ENCODE measurements around the gene HMGN4. TPM values are rescaled to one million over a fixed set of nuclear protein-coding genes. Genes with fewer than 3 reads are reported as not detected.

The HMGN4 gene
- total and polyA plus RNA-seq, 2 of the 8 experiments (the other 6 are each of a cell fraction or from before 2014, with no cell fraction given): 23.4 to 66.4 TPM

- Histone ChIP-seq H3K9ac (replicated peaks in 1 of 4; ENCODE audit: extremely low read depth in 1 of 4, low read depth in 3 of 4, low read length in 3 of 4) (no peak overlapping the region), H2BK5ac (ENCODE audit: low read depth, low read length) (no peak overlapping the region), H3K79me1 (ENCODE audit: low read depth, low read length) (no peaks in the 10 kb centered on the region; the same call in none of the 2 replicates), H3K4ac (replicated peaks; ENCODE audit: insufficient read length, low read depth, low read length) (no peak overlapping the region), H3K23ac (ENCODE audit: insufficient read length) (no peak overlapping the region), H2BK20ac (ENCODE audit: low read length) (no peak overlapping the region), H3K18ac (ENCODE audit: extremely low read depth, low read length) (no peak overlapping the region), H4K5ac (ENCODE audit: insufficient read length, low read depth, low read length) (no peak overlapping the region), H2AK5ac (ENCODE audit: low read depth, low read length) (no peak overlapping the region), H3K56ac (replicated peaks; ENCODE audit: insufficient read length, low read depth, low read length) (no peak overlapping the region), H3K79me2 (ENCODE audit: control insufficient read depth in 1 of 2, insufficient read depth in 2 of 2, low read length in 2 of 2) (peaks cover 0 to 25% of the 10 kb centered on the region in 2 experiments; a peak in 2 of 4 replicates), H3K27me3 (replicated peaks in 1 of 4; ENCODE audit: control insufficient read depth in 3 of 4, extremely low read depth in 1 of 4, insufficient read depth in 3 of 4, low read length in 3 of 4) (no peaks in the 10 kb centered on the region), H3K14ac (ENCODE audit: insufficient read length) (no peak overlapping the region), H3K4me2 (ENCODE audit: insufficient read depth in 1 of 2, low read depth in 2 of 2, low read length in 2 of 2) (no peak overlapping the region), H2BK120ac (replicated peaks; ENCODE audit: low read depth, low read length) (no peak overlapping the region), H4K8ac (ENCODE audit: extremely low read depth, insufficient read depth, low read length) (no peak overlapping the region), H2BK15ac (ENCODE audit: low read length) (no peak overlapping the region), H2BK12ac (ENCODE audit: low read depth, low read length) (no peak overlapping the region), H3K27ac (ENCODE audit: low read depth, low read length) (no peak overlapping the region), H3K23me2 (ENCODE audit: low read depth, low read length) (peaks cover 10% of the 10 kb centered on the region; the same call in 1 of the 2 replicates), H4K91ac (replicated peaks; ENCODE audit: insufficient read length, low read length) (no peak overlapping the region), H3K9me3 (ENCODE audit: insufficient read depth in 2 of 2, low read depth in 1 of 2, low read length in 1 of 2) (no peaks in the 10 kb centered on the region), H3K4me3 (ENCODE audit: extremely low read depth in 1 of 4, insufficient read depth in 2 of 4, low read depth in 3 of 4, low read length in 4 of 4) (no peak overlapping the region), H3K4me1 (replicated peaks in 1 of 4; ENCODE audit: control insufficient read depth in 3 of 4, insufficient read depth in 4 of 4, low read length in 3 of 4) (peaks cover 0 to 4% (median 3%) of the 10 kb centered on the region in 4 experiments; a peak in 5 of 7 replicates), H2AFZ (ENCODE audit: low read length) (no peak overlapping the region), H4K20me1 (replicated peaks in 1 of 2; ENCODE audit: control insufficient read depth in 1 of 2, insufficient read depth in 2 of 2, low read length in 2 of 2) (no peaks in the 10 kb centered on the region), H3K36me3 (ENCODE audit: control insufficient read depth in 2 of 4, insufficient read depth in 4 of 4, low read length in 3 of 4) (peaks cover 0 to 19% (median 9%) of the 10 kb centered on the region in 4 experiments; a peak in 5 of 8 replicates)
- FAIRE-seq (no peak), DNase-seq (ENCODE audit: low read depth in 1 of 2, low spot score in 2 of 2) (no peak)
- ChIA-PET CTCF (ENCODE audit: partially characterized antibody) (interaction anchor here (0.5 to 1.0 kb wide), 2 partner anchors 209 to 366 kb away, joined by 3 read pairs; no protein-coding TSS in a partner anchor), POLR2A (ENCODE audit: partially characterized antibody) (interaction anchor here (1.0 to 1.5 kb wide), 2 partner anchors 8 to 358 kb away, joined by 3 to 4 read pairs; a partner anchor contains a TSS)
- 79% methylated on average over 1 of the region's 1 CpG; no CpG with 5 or more reads in 1 of the 2 experiments for WGBS, 2 experiments (ENCODE audit: extremely low coverage in 1 of 2, insufficient coverage in 1 of 2, insufficient read length in 1 of 2, insufficient replicate concordance in 2 of 2, low coverage in 1 of 2, low lambda C conversion rate in 2 of 2, missing lambda C conversion rate in 1 of 2)
- TF ChIP-seq TCF12 (IDR thresholded peaks at IDR 0.05; ENCODE audit: low read depth, low read length) (no peak), BCL11A (IDR thresholded peaks at IDR 0.05; ENCODE audit: low read depth in 2 of 2, low read length in 2 of 2) (no peak), JUN (IDR thresholded peaks at IDR 0.05; ENCODE audit: low read depth, low read length) (no peak)
Measured at GRCh38 chr6:26541579-26541978, 3.4 kb downstream of the HMGN4 start.
